ENCODE results near the gene NUDT13.
"Not testable (repeated sequence)": the region's sequence is repeated elsewhere in the genome, so short reads cannot be mapped to it uniquely, and the experiment has no call there.

NUDT13 gene

DNA sequence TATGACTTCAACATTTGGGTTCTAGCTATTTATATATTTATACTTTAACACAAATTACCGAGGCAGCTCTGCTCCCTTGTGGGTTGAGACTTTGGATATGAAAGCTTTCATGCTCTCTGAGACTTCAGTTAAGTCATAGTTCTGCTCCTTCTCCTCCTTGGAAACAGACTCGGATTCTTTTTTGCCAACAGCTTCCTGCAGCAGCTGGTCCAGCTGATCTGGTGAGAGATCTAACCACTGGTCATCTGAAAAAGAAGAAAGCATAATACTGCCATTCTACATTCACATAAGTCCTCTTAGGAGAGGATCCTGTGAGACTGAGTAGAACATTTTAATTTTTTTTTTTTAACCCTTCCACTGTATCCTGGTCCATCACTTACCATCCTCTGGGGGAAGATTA, 29.0 kb downstream of the NUDT13 start:
- Mint-ChIP-seq H3K4me1 (no peaks in the 10 kb centered on the region), H3K27ac (no peak overlapping the region), H3K9me3 (no peaks in the 10 kb centered on the region), H3K36me3 (ENCODE audit: low read depth) (peaks cover 63% of the 10 kb centered on the region), H3K27me3 (ENCODE audit: low read depth) (no peaks in the 10 kb centered on the region), H3K4me3 (no peak overlapping the region)
- TF ChIP-seq, protein P1, sequence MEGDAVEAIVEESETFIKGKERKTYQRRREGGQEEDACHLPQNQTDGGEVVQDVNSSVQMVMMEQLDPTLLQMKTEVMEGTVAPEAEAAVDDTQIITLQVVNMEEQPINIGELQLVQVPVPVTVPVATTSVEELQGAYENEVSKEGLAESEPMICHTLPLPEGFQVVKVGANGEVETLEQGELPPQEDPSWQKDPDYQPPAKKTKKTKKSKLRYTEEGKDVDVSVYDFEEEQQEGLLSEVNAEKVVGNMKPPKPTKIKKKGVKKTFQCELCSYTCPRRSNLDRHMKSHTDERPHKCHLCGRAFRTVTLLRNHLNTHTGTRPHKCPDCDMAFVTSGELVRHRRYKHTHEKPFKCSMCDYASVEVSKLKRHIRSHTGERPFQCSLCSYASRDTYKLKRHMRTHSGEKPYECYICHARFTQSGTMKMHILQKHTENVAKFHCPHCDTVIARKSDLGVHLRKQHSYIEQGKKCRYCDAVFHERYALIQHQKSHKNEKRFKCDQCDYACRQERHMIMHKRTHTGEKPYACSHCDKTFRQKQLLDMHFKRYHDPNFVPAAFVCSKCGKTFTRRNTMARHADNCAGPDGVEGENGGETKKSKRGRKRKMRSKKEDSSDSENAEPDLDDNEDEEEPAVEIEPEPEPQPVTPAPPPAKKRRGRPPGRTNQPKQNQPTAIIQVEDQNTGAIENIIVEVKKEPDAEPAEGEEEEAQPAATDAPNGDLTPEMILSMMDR (IDR thresholded peaks at IDR 0.05; ENCODE audit: unreplicated experiment in 3 of 3) = no peak

DNA sequence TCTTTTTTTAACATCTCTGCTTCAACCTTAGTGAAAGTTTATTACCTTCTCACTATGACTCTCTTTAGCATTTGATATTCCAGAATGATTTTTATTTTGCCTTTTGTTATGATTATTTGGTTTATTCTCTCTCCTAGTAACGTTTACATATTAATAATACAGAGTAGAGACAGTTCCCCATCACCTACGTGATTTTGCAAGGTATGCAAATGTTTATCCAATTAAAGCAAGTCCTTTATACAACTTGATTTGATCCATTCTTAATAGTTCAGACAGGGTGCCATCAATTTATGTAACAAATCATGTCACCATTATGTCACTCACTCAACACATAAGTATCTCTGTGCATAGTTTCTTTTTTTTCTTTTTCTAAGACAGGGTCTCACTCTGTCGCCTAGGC, 31.3 kb downstream of the NUDT13 start:
- H3K36me3 Mint-ChIP-seq (ENCODE audit: low read depth) = peaks cover 62% of the 10 kb centered on the region
- H3K27me3 Mint-ChIP-seq (ENCODE audit: low read depth) = no peaks in the 10 kb centered on the region
- no peak overlapping the region for H3K4me3 Mint-ChIP-seq
- H3K27ac Mint-ChIP-seq = no peak overlapping the region
- H3K4me1 Mint-ChIP-seq = no peaks in the 10 kb centered on the region
- TF ChIP-seq, protein P1 (IDR thresholded peaks at IDR 0.05; ENCODE audit: unreplicated experiment in 3 of 3) = no peak
- H3K9me3 Mint-ChIP-seq = no peaks in the 10 kb centered on the region

DNA sequence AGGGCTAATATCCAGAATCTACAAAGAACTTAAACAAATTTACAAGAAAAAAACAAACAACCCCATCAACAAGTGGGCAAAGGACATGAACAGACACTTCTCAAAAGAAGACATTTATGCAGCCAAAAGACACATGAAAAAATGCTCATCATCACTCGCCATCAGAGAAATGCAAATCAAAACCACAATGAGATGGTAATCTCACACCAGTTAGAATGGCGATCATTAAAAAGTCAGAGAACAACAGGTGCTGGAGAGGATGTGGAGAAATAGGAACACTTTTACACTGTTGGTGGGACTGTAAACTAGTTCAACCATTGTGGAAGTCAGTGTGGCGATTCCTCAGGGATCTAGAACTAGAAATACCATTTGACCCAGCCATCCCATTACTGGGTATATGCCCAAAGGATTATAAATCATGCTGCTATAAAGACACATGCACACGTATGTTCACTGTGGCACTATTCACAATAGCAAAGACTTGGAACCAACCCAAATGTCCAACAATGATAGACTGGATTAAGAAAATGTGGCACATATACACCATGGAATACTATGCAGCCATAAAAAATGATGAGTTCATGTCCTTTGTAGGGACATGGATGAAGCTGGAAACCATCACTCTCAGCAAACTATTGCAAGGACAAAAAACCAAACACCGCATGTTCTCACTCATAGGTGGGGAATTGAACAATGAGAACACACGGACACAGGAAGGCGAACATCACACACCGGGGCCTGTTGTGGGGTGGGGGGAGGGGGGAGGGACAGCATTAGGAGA, 40.6 kb downstream of the NUDT13 start:
- H3K4me1 Mint-ChIP-seq; H3K9me3 Mint-ChIP-seq; H3K27me3 Mint-ChIP-seq (ENCODE audit: low read depth); H3K4me3 Mint-ChIP-seq; H3K27ac Mint-ChIP-seq: not testable (repeated sequence)
- H3K36me3 Mint-ChIP-seq (ENCODE audit: low read depth) = peaks cover 63% of the 10 kb centered on the region

DNA sequence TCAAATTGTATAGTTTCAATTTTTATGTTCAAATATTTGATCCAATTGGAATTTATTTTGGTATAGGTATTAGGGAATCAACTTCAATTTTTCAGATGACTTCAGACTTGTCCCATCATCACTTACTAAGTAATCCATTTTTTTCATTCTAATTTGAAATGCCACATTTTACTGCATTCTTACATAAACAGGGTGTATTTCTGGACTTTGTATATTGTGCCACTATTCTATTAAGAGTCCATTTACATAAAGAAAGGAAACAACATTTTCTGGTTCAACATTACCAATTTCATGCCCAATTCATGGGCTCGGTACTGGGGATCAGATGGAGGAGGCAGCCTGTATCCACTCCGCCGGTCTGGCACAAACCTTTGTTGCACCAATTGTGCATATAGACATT, 41.8 kb downstream of the NUDT13 start:
- H3K4me3 Mint-ChIP-seq = no peak overlapping the region
- no peaks in the 10 kb centered on the region for H3K4me1 Mint-ChIP-seq
- TF ChIP-seq, protein P1 (IDR thresholded peaks at IDR 0.05; ENCODE audit: unreplicated experiment in 3 of 3) = no peak
- H3K27ac Mint-ChIP-seq = no peak overlapping the region
- H3K36me3 Mint-ChIP-seq (ENCODE audit: low read depth) = peaks cover 66% of the 10 kb centered on the region
- H3K9me3 Mint-ChIP-seq = peaks cover 3% of the 10 kb centered on the region
- no peaks in the 10 kb centered on the region for H3K27me3 Mint-ChIP-seq (ENCODE audit: low read depth)

DNA sequence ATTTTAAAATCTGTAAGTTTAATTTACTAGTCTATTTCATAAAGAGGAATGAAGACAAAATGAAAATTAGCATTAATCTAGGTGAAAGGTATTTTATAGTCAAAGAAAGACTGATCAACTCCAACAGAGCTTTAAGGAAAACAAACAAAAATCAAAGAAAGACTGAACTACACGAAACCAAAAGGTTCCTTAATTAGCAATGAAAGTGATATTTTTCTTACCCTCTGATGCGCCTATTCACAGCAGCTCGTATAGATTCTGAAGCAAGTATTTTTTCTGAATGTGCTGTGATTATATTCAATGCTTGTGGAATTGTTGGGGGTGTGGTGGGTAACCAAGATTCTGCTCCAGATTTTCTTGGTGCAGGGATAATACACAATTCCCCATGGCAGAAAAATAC, 45.8 kb downstream of the NUDT13 start:
- H3K27me3 Mint-ChIP-seq (ENCODE audit: low read depth) = no peaks in the 10 kb centered on the region
- no peaks in the 10 kb centered on the region for H3K4me1 Mint-ChIP-seq
- no peak overlapping the region for H3K27ac Mint-ChIP-seq
- H3K4me3 Mint-ChIP-seq = no peak overlapping the region
- H3K36me3 Mint-ChIP-seq (ENCODE audit: low read depth) = peaks cover 54% of the 10 kb centered on the region
- TF ChIP-seq, protein P1 (IDR thresholded peaks at IDR 0.05; ENCODE audit: unreplicated experiment in 3 of 3) = no peak
- H3K9me3 Mint-ChIP-seq = peaks cover 9% of the 10 kb centered on the region

DNA sequence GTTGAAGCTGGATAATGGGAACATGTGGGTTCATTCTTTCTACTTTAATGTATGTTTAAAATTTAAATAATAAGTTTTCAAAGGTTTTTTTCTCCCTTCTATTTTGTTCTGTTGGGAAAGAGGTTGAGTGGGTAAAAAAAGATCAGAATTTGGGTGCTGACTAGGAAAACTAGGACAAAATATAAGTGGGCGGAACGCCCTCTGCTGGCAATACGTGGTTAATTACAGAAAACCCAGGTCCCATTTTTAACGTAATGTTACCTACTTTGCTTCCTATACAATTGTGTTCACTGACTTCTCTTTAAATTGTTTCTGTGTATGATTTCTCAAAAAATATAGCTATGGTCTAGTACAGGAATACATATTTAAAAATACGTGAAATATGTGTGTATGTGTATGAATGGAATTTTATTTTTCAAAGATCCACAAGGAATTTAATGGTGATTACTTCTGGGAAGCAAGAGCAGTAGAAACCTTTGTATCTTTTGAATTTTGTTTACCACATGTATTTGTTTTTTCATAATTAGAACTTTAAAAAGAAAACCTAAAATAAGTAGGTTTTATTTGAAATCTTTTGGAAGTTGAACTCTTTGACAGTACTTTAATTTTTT, 48.9 kb downstream of the NUDT13 start:
- H3K36me3 Mint-ChIP-seq (ENCODE audit: low read depth) = peaks cover 58% of the 10 kb centered on the region
- H3K9me3 Mint-ChIP-seq = peaks cover 17% of the 10 kb centered on the region
- H3K4me3 Mint-ChIP-seq = no peak overlapping the region
- H3K27me3 Mint-ChIP-seq (ENCODE audit: low read depth) = no peaks in the 10 kb centered on the region
- no peak overlapping the region for H3K27ac Mint-ChIP-seq
- no peaks in the 10 kb centered on the region for H3K4me1 Mint-ChIP-seq
- TF ChIP-seq, protein P1 (IDR thresholded peaks at IDR 0.05; ENCODE audit: unreplicated experiment in 3 of 3) = peak; percentile 73 to 77 (median 76)
